Peyer's patch (tissue), 4 donors: ENCODE data around the gene DCANP1. TPM values are rescaled to one million over a fixed set of nuclear protein-coding genes. Genes with fewer than 3 reads are reported as not detected.

Experiments
- DNase-seq, 3 donors: peaks; one replicate each; pipeline ENCODE4 v3.0.0-alpha.2; 2017 to 2019
- H3K27ac ChIP-seq, 4 donors: fragments of 200-600 bp; sonication (generic); one replicate each; pipeline ENCODE4 v1.5.1; 2016 to 2019
- H3K27me3 ChIP-seq, 2 donors: fragments of 200-600 bp; sonication (generic); one replicate each; pipeline ENCODE4 v1.5.1; 2019
- H3K36me3 ChIP-seq, 3 donors: fragments of 200-600 bp; sonication (generic); one replicate each; pipeline ENCODE4 v1.5.1; 2016 to 2019
- H3K4me1 ChIP-seq, 4 donors: fragments of 200-600 bp; sonication (generic); one replicate each; pipeline ENCODE4 v1.5.1; 2016 to 2019
- H3K4me3 ChIP-seq, 4 donors: fragments of 200-600 bp; sonication (generic); 1 replicate in 3 of 4; 2 replicates in 1 of 4; pipeline ENCODE4 v1.5.1; 2016 to 2019; ENCODE audit warnings: mild to moderate bottlenecking in 1 of 4
- H3K9me3 ChIP-seq, 4 donors: fragments of 200-600 bp; sonication (generic); one replicate each; pipeline ENCODE4 v1.5.1; 2016 to 2019; ENCODE audit warnings: mild to moderate bottlenecking in 1 of 4
- POLR2A ChIP-seq, 2 donors: fragments of 450-650 bp; IDR thresholded peaks; one replicate each; pipeline ENCODE4 v1.5.1; 2017; ENCODE audit warnings: antibody characterized with exemption in 2 of 2, mild to moderate bottlenecking in 2 of 2, moderate library complexity in 2 of 2
- total RNA-seq, 4 donors: library from RNA; depleted of rRNA; stranded (reverse); fragments of >200 nt; gene quantifications; one replicate each; pipeline ENCODE4 v1.1.0, GENCODE V29; 2016
- TF ChIP-seq, protein P1 (sequence below), 6 experiments: fragments of 450-650 bp in 4 of 6; fragments of 200-600 bp in 2 of 6; sonication (generic) in 1 of 6; IDR thresholded peaks; one replicate each; pipeline ENCODE4 v1.5.1; 2017 to 2019; ENCODE audit warnings: antibody characterized with exemption in 6 of 6, mild to moderate bottlenecking in 3 of 6, moderate library complexity in 1 of 6

The DCANP1 gene
- total RNA-seq, 4 donors from 2014 or later = 0.27 to 1.7 TPM; not detected in 2

DNA sequence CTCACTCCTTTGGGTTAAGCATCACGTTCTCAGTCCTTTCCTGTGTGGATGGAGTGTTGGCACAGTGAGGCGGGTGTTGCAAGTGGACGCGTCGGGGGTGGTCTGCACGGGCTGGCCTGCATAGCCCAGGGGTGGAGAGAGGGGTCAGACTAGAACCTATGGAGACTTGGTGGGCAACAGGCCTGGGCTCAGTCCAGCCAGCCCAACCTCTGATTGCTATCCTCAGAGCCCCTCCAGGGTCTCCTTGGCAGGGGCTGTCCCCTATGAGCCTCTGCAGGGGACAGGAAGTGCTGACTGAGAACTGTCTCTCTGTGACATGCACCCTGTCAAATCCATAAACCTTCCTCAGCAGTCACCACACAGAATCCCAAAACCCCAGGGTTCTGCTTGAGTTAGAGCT lies 2.3 kb downstream of the DCANP1 start:
- peak in 1 of 3 donors; percentile 28 for DNase-seq
- no peaks in the 10 kb centered on the region for H3K36me3 ChIP-seq
- no peak overlapping the region for H3K27ac ChIP-seq
- H3K27me3 ChIP-seq = no peaks in the 10 kb centered on the region
- TF ChIP-seq POLR2A (IDR thresholded peaks at IDR 0.05) = no peak
- TF ChIP-seq, protein P1, sequence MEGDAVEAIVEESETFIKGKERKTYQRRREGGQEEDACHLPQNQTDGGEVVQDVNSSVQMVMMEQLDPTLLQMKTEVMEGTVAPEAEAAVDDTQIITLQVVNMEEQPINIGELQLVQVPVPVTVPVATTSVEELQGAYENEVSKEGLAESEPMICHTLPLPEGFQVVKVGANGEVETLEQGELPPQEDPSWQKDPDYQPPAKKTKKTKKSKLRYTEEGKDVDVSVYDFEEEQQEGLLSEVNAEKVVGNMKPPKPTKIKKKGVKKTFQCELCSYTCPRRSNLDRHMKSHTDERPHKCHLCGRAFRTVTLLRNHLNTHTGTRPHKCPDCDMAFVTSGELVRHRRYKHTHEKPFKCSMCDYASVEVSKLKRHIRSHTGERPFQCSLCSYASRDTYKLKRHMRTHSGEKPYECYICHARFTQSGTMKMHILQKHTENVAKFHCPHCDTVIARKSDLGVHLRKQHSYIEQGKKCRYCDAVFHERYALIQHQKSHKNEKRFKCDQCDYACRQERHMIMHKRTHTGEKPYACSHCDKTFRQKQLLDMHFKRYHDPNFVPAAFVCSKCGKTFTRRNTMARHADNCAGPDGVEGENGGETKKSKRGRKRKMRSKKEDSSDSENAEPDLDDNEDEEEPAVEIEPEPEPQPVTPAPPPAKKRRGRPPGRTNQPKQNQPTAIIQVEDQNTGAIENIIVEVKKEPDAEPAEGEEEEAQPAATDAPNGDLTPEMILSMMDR (IDR thresholded peaks at IDR 0.05) = no peak
- H3K4me1 ChIP-seq = peaks cover 0 to 5% (median 0%) of the 10 kb centered on the region in 4 donors
- H3K9me3 ChIP-seq = no peaks in the 10 kb centered on the region
- no peak overlapping the region for H3K4me3 ChIP-seq

- Histone ChIP-seq H3K27me3 (no peaks in the 10 kb centered on the region), H3K4me1 (peaks cover 0 to 5% (median 0%) of the 10 kb centered on the region in 4 donors), H3K4me3 (no peak overlapping the region), H3K36me3 (no peaks in the 10 kb centered on the region), H3K27ac (no peak overlapping the region), H3K9me3 (no peaks in the 10 kb centered on the region)
- peak in 1 of 3 donors; percentile 42 for DNase-seq
- TF ChIP-seq POLR2A (IDR thresholded peaks at IDR 0.05) = no peak
- TF ChIP-seq, protein P1 (IDR thresholded peaks at IDR 0.05) = no peak
These were observed 2.8 kb downstream of the DCANP1 start for GRCh38 chr5:135444360-135444759.

- peaks cover 0 to 11% (median 0%) of the 10 kb centered on the region in 4 donors for H3K4me1 ChIP-seq
- no peak overlapping the region for H3K4me3 ChIP-seq
- no peak overlapping the region for H3K27ac ChIP-seq
- H3K36me3 ChIP-seq = no peaks in the 10 kb centered on the region
- no peaks in the 10 kb centered on the region for H3K27me3 ChIP-seq
- TF ChIP-seq POLR2A (IDR thresholded peaks at IDR 0.05) = no peak
- TF ChIP-seq, protein P1 (IDR thresholded peaks at IDR 0.05) = no peak
- peak in 1 of 3 donors; percentile 25 for DNase-seq
- no peaks in the 10 kb centered on the region for H3K9me3 ChIP-seq
These were observed 3.8 kb downstream of the DCANP1 start for GRCh38 chr5:135443161-135443960.

DNA sequence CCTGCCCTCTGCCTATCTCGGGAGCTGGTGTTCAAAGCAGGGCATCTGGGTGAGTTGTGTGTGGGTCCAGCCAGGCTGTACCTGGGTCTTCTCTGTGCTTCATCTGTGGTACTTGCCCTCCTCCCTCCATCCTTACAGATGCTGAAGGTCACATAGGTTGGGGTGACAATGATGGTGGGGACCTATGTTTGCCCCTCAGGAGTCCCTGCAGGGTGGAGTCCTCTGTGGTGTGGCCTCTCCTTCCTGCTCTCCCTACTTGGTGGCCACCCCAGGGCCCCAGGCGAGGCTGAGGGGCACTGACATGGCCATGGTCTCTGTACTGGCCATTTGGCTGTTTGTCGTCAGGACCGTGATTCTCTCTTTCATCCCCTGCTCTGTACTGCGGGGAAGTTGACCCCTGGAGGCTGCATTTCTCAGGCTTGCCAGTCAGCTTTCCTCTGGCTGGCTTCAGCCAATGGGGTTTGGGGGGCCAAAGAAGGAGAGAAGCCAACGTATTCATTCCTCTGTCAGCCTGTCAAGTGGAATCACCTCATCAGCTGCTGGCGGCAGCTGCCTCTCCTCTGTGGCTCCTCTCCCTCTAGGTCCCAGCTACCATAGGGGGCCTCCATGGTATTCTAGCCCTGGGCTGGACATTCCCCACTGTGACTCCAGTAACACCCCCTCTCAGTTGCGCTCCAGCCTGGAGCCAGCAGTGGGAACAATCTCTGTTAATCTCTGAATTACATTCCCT lies 4.6 kb downstream of the DCANP1 start:
- H3K4me1 ChIP-seq = peaks cover 0 to 18% (median 0%) of the 10 kb centered on the region in 4 donors
- no peak for TF ChIP-seq POLR2A (IDR thresholded peaks at IDR 0.05)
- TF ChIP-seq, protein P1 (IDR thresholded peaks at IDR 0.05) = no peak

DNA sequence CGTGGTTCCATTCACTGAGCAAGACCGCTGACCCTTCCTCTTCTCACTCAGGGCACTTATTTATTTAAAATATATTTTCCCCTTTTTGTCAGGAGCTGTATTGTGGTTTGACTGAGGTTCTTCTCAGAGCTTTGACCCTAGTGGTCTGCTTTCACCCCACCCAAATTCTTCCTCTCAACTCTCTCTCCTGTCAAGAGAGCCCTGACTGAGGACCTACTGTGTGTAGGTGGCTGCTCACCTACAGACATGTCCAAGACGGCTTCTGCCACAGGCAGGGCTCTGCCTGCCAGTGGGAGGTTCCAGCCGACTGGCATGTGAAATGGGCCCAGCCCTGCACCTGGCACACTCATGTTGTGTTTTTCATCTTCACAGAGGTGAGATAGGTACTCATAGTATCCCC lies 5.2 kb downstream of the DCANP1 start:
- no peak for DNase-seq
- H3K27ac ChIP-seq = no peak overlapping the region
- no peaks in the 10 kb centered on the region for H3K9me3 ChIP-seq
- H3K4me1 ChIP-seq = peaks cover 0 to 20% (median 0%) of the 10 kb centered on the region in 4 donors
- H3K27me3 ChIP-seq = no peaks in the 10 kb centered on the region
- no peaks in the 10 kb centered on the region for H3K36me3 ChIP-seq
- TF ChIP-seq, protein P1 (IDR thresholded peaks at IDR 0.05) = no peak
- TF ChIP-seq POLR2A (IDR thresholded peaks at IDR 0.05) = no peak
- no peak overlapping the region for H3K4me3 ChIP-seq

More for the DNA sequence above, 4.6 kb downstream of the DCANP1 start:
- H3K9me3 ChIP-seq = no peaks in the 10 kb centered on the region
- H3K27ac ChIP-seq = no peak overlapping the region
- no peaks in the 10 kb centered on the region for H3K36me3 ChIP-seq
- no peak overlapping the region for H3K4me3 ChIP-seq
- DNase-seq = peak in 1 of 3 donors; percentile 24
- no peaks in the 10 kb centered on the region for H3K27me3 ChIP-seq
